IPS-18c (cell line): ENCODE results near the gene PNISR.

ENCODE experiments used
- H3K4me3 ChIP-seq: 2 replicates; pipeline ENCODE4 v1.7.0; 2013; ENCODE audit warnings: low read depth, mild to moderate bottlenecking, low read length, moderate library complexity; ENCODE audit not compliant: insufficient read depth
- H3K9me3 ChIP-seq: one replicate; pipeline ENCODE4 v1.6.1; 2013; ENCODE audit warnings: mild to moderate bottlenecking, low read length, moderate library complexity; ENCODE audit not compliant: control insufficient read depth, insufficient read depth

The PNISR gene

DNA sequence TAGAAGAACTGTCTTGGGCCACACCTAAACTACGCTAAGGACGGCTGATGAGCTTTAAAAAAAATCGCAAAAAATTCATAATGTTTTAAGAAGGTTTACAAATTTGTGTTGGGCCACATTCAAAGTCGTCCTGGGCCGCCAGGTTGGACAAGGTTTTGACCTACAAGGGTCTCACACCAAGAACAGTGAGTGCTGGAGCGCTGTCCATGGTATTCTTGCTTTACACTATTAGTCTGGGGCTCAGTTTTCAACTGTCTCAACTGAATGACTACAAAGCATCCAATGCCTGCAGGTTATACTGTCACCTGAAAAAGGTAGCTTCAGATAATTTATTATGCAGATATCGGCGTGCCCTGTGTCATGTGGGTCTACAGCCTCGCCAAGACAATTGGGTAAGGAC is 72.0 kb downstream of the PNISR start:
- Histone ChIP-seq H3K9me3 (no peaks in the 10 kb centered on the region), H3K4me3 (no peak overlapping the region)

DNA sequence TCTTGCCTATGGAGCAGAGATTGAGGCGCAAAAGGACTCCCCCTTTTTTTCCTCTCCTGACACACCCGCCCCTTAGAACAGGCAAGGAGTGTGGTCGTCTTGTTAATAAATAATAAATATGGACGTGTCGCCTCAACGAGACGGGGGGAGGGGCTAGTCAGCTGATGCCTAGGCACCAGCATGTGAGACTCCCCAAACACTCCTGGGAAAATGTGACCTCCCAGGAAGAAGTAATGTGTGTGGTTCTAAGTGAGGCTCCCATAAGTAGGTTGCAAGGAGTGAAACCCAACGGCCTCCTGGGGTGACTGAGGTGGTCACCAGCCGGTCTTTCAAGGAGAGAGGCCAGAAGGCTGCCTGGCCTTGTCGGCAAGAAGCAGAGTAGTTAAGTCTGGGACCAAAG is 74.5 kb downstream of the PNISR start:
- H3K9me3 ChIP-seq, result no peaks in the 10 kb centered on the region
- peak overlapping the region; percentile 80 for H3K4me3 ChIP-seq

DNA sequence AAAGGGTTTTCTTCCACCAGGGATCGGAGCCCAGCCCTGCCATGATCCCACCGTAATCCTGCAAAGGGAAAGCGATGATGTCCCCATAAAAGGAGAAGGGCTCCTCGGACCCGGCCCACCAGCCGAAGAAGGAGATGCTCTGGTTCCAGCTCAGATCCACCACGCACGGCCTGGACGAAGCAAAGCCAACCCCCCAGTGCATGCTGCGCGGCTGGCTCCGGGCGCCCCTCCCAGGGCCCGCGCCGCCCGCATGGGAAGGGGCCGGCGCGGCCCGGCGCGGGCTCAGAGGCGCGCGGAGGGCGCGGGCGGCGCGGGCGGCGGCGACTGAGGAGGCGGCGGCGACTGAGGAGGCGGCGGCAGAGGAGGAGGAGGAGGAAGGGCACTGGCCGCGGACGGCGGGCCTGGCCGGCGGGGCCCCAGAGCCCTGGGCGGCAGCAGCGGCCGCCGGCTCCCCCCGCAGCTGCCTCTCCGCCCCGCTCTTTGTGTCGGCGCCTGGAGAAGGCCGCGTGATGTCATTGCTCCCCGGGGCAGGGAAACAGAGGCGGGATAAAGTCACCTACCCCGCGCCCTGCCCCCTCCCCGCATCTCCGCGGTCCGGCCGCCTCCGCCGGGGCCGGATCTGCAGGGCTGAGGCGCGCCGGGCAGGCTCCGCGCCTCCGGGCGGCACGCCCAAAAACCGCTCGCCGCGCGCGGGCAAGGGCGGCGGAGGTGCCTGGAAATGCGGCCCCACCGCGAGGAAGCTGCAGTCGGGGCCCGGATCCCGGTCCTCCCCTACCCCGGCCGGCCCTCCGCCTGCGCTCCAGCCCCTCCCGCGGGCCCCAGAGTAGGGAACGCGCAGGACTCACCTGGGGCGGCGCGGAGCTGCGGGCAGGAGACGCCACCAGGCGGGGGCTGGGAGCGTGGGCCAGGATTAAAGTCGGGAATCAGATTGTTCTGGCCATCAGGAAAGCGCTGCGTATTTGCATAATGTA is 75.7 kb downstream of the PNISR start, which contains the start of gene FAXC:
TSS of gene FAXC (minus strand) at position 504 of the 971 bp plus-strand sequence. CDS start at position 202, 302 bp downstream.
- H3K4me3 ChIP-seq, result peak within 1 kb of the TSS; percentile 80

DNA sequence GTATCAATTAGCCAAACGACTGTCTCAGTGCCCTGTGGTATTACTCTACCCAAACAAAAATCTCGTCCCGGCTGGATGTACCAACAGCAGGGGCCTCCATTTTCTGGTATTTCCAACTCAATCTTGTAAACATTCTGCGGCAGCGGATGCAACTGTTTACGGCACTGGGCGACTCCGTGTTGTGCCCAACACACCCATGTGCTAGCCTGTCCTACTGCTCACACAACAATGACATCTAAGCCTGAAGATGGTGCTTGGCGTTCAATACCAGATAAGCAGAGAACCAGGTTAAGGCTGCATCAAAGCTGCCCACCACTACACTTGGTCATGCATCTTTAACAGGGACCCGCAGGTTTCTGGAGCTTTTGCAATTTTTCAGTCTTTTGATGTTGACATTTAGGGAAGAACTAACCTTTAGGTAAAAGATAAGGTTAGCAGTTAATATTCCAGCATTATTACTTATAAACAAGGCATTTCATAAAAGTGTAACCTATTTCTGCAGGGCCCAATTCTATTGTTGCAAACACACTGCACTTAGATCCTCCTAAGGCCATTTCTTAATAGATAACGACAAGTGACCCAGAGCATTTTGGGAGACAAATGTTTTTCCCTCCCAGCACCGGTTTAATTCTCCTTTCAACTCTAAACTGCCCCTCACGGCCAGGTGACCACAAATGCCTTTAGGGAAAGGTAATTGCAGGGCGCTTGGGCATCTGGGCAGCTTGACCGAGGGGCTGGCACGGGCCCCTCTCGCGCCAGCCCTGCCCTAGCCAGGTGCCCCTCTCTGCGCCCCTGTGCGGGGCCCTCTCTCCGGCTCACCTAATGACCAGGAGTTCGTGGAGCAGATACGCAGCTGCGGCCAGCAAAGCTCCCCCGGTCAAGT is 76.6 kb downstream of the PNISR start:
- Histone ChIP-seq H3K9me3 (no peaks in the 10 kb centered on the region), H3K4me3 (peak overlapping the region; percentile 80)

More for the DNA sequence above, 75.7 kb downstream of the PNISR start, which contains the start of gene FAXC:
- no peaks in the 10 kb centered on the region for H3K9me3 ChIP-seq
